WTC11 (cell line): ENCODE results near the gene C12orf43. TPM values are rescaled to one million over a fixed set of nuclear protein-coding genes. Genes with fewer than 3 reads are reported as not detected.

Experiments used
- ATAC-seq: fragments of 200-7000 bp; cut with Tn5 transposase; 2 replicates; pipeline ENCODE4 v1.10.0; 2021; ENCODE audit warnings: mild to moderate bottlenecking, moderate library complexity
- CTCF ChIA-PET: fragments of 300-600 bp; sonication (Branson Sonifier 250); formaldehyde crosslinking; loops from one replicate; lab custom pipeline; 2021; ENCODE audit warnings: antibody characterized with exemption; lab: Charles Lee
- POLR2A ChIA-PET: fragments of 350-600 bp; sonication (Branson Sonifier 250); formaldehyde crosslinking; loops from one replicate; lab custom pipeline; 2021; ENCODE audit warnings: antibody characterized with exemption; lab: Charles Lee
- DNase-seq: peaks from one replicate; pipeline ENCODE4 v3.0.0; 2021; ENCODE audit warnings: low spot score
- H3K27ac Mint-ChIP-seq: 2 replicates; pipeline ENCODE4 v1.8.0; 2021; ENCODE audit warnings: mixed read lengths
- H3K27me3 Mint-ChIP-seq: 2 replicates; pipeline ENCODE4 v1.8.0; 2021; ENCODE audit warnings: low read depth, mild to moderate bottlenecking, moderate library complexity, mixed read lengths
- H3K36me3 Mint-ChIP-seq: 2 replicates; pipeline ENCODE4 v1.8.0; 2021; ENCODE audit warnings: mixed read lengths
- H3K4me1 Mint-ChIP-seq: 2 replicates; pipeline ENCODE4 v1.8.0; 2022; ENCODE audit warnings: mixed read lengths
- H3K4me3 Mint-ChIP-seq: 2 replicates; pipeline ENCODE4 v1.8.0; 2021; ENCODE audit warnings: mild to moderate bottlenecking, moderate library complexity, mixed read lengths
- H3K9me3 Mint-ChIP-seq: 2 replicates; pipeline ENCODE4 v1.8.0; 2021; ENCODE audit warnings: mixed read lengths
- AFF4 ChIP-seq: sonication (generic); formaldehyde crosslinking; IDR thresholded peaks from 2 replicates; pipeline ENCODE4 v1.8.1; 2023; ENCODE audit warnings: mild to moderate bottlenecking, missing genetic modification reagents, borderline replicate concordance
- ATF6 ChIP-seq: sonication (generic); formaldehyde crosslinking; IDR thresholded peaks from 2 replicates; pipeline ENCODE4 v1.8.1; 2023; ENCODE audit warnings: mild to moderate bottlenecking, missing genetic modification reagents
- CDX4 ChIP-seq: fragments of 250-450 bp; sonication (Bioruptor Pico); IDR thresholded peaks from 2 replicates; pipeline ENCODE4 v1.9.0; 2021; ENCODE audit warnings: moderate library complexity, mild to moderate bottlenecking, inconsistent platforms, borderline replicate concordance
- ELF4 ChIP-seq: sonication (generic); formaldehyde crosslinking; IDR thresholded peaks from 2 replicates; pipeline ENCODE4 v1.8.1; 2022; ENCODE audit warnings: low read depth, mild to moderate bottlenecking, moderate library complexity, missing genetic modification reagents
- FOXK1 ChIP-seq: sonication (generic); formaldehyde crosslinking; IDR thresholded peaks from 2 replicates; pipeline ENCODE4 v1.8.0; 2022; ENCODE audit warnings: mild to moderate bottlenecking, moderate library complexity, missing genetic modification reagents
- FOXP4 ChIP-seq: sonication (generic); formaldehyde crosslinking; IDR thresholded peaks from 2 replicates; pipeline ENCODE4 v1.8.0; 2022; ENCODE audit warnings: mild to moderate bottlenecking, missing genetic modification reagents
- GTF2I ChIP-seq: fragments of 250-450 bp; sonication (Bioruptor Pico); conservative IDR thresholded peaks from 2 replicates; pipeline ENCODE4 v1.4.0; 2021; ENCODE audit warnings: mild to moderate bottlenecking
- IRF2 ChIP-seq: sonication (generic); formaldehyde crosslinking; IDR thresholded peaks from 2 replicates; pipeline ENCODE4 v1.8.0; 2022; ENCODE audit warnings: low read depth, missing genetic modification reagents, borderline replicate concordance
- NR3C1 ChIP-seq: sonication (generic); formaldehyde crosslinking; conservative IDR thresholded peaks from 2 replicates; pipeline ENCODE4 v1.8.1; 2023; ENCODE audit warnings: low read depth, mild to moderate bottlenecking, missing genetic modification reagents
- PRRX2 ChIP-seq: fragments of 250-450 bp; sonication (Bioruptor Pico); IDR thresholded peaks from 2 replicates; pipeline ENCODE4 v1.8.0; 2021; ENCODE audit warnings: mild to moderate bottlenecking
- RELA ChIP-seq: sonication (generic); formaldehyde crosslinking; IDR thresholded peaks from 2 replicates; pipeline ENCODE4 v1.8.1; 2022; ENCODE audit warnings: missing genetic modification reagents, mild to moderate bottlenecking, borderline replicate concordance
- RORB ChIP-seq: fragments of 250-450 bp; sonication (Bioruptor Pico); IDR thresholded peaks from 2 replicates; pipeline ENCODE4 v1.9.0; 2021; ENCODE audit warnings: mild to moderate bottlenecking
- ZNF121 ChIP-seq: sonication (generic); formaldehyde crosslinking; IDR thresholded peaks from 2 replicates; pipeline ENCODE4 v1.8.0; 2023; ENCODE audit warnings: missing genetic modification reagents
- ZNF396 ChIP-seq: fragments of 250-450 bp; sonication (Bioruptor Pico); IDR thresholded peaks from 2 replicates; pipeline ENCODE4 v1.8.0; 2021; ENCODE audit warnings: mild to moderate bottlenecking, moderate library complexity, borderline replicate concordance
- ZNF425 ChIP-seq: fragments of 250-450 bp; sonication (Bioruptor Pico); conservative IDR thresholded peaks from 2 replicates; pipeline ENCODE4 v1.9.0; 2021; ENCODE audit warnings: mild to moderate bottlenecking
- ZSCAN18 ChIP-seq: fragments of 250-450 bp; sonication (Bioruptor Pico); IDR thresholded peaks from 2 replicates; pipeline ENCODE4 v2.1.2; 2022; ENCODE audit warnings: mild to moderate bottlenecking, moderate library complexity
- total RNA-seq: library from RNA; stranded (reverse); gene quantifications from 3 replicates; pipeline ENCODE4 v1.2.3, GENCODE V29; 2021

Gene C12orf43
- total RNA-seq, 1 experiment from 2014 or later: 20.7 TPM

- TF ChIP-seq ZNF121 (CRISPR knock-in tag) (peak; percentile 84), GTF2I (no peak)
- TF ChIP-seq, all 79 proteins: peak for 1
Measured at GRCh38 chr12:120964298-120964697, 52.0 kb downstream of the C12orf43 start.

GRCh38 chr12:120962532-120963020, 53.7 kb downstream of the C12orf43 start:
- DNase-seq (no peak), ATAC-seq (no peak)
- CTCF ChIA-PET: interaction anchor here (2.2 kb wide), 1 partner anchor 9 kb away, joined by 11 read pairs; no protein-coding TSS in a partner anchor
- Mint-ChIP-seq H3K27ac (no peak overlapping the region), H3K9me3 (no peaks in the 10 kb centered on the region), H3K4me3 (no peak overlapping the region), H3K27me3 (no peaks in the 10 kb centered on the region), H3K36me3 (no peaks in the 10 kb centered on the region), H3K4me1 (peaks cover 10% of the 10 kb centered on the region)
- no peak for TF ChIP-seq ELF4 (CRISPR knock-in tag)
- TF ChIP-seq FOXP4 (CRISPR knock-in tag): no peak
- TF ChIP-seq IRF2 (CRISPR knock-in tag): no peak
- POLR2A ChIA-PET: no interaction called here

More at GRCh38 chr12:120964298-120964697, 52.0 kb downstream of the C12orf43 start:
- Mint-ChIP-seq H3K36me3 (no peaks in the 10 kb centered on the region), H3K27me3 (no peaks in the 10 kb centered on the region), H3K4me3 (no peak overlapping the region), H3K4me1 (peaks cover 10% of the 10 kb centered on the region), H3K27ac (no peak overlapping the region), H3K9me3 (no peaks in the 10 kb centered on the region)
- ATAC-seq (no peak), DNase-seq (no peak)
- ChIA-PET POLR2A (no interaction called here), CTCF (interaction anchor here (0.9 kb wide), 1 partner anchor 108 kb away, joined by 3 read pairs; no protein-coding TSS in a partner anchor)

- no peaks in the 10 kb centered on the region for H3K36me3 Mint-ChIP-seq
- peaks cover 10% of the 10 kb centered on the region for H3K4me1 Mint-ChIP-seq
- POLR2A ChIA-PET: no interaction called here
- CTCF ChIA-PET: interaction anchor here (0.6 to 2.2 kb wide), 3 partner anchors 10 to 29 kb away, joined by 4 to 11 read pairs (median 4); no protein-coding TSS in a partner anchor
- H3K9me3 Mint-ChIP-seq: no peaks in the 10 kb centered on the region
- ATAC-seq (peak; percentile 43; the same call in 1 of the 2 replicates), DNase-seq (peak; percentile 58)
- no peak overlapping the region for H3K27ac Mint-ChIP-seq
- no peak overlapping the region for H3K4me3 Mint-ChIP-seq
- no peaks in the 10 kb centered on the region for H3K27me3 Mint-ChIP-seq
- no peak for TF ChIP-seq FOXK1 (CRISPR knock-in tag)
- TF ChIP-seq ZNF425 (CRISPR knock-in tag): no peak
- no peak for TF ChIP-seq NR3C1 (CRISPR knock-in tag)
- TF ChIP-seq ZNF396: no peak
- no peak for TF ChIP-seq ELF4 (CRISPR knock-in tag)
- TF ChIP-seq RORB (CRISPR knock-in tag): no peak
- TF ChIP-seq AFF4: no peak
- TF ChIP-seq ZSCAN18 (CRISPR knock-in tag): no peak
- TF ChIP-seq PRRX2 (CRISPR knock-in tag): no peak
- TF ChIP-seq CDX4 (CRISPR knock-in tag): no peak
- no peak for TF ChIP-seq RELA (CRISPR knock-in tag)
- no peak for TF ChIP-seq ATF6 (CRISPR knock-in tag)
Measured at GRCh38 chr12:120961604-120962531, 54.4 kb downstream of the C12orf43 start.
